Neutrophil (primary cell): ENCODE data around the gene VTN.
A peak's percentile ranks its signal among the peaks of the same experiment; 100 is the strongest.

Experiments
- H3K27ac ChIP-seq: fragments of 200-600 bp; sonication (generic); 2 replicates; pipeline ENCODE4 v1.5.1; 2016; ENCODE audit warnings: mild to moderate bottlenecking, moderate library complexity
- H3K27me3 ChIP-seq: fragments of 200-600 bp; sonication (generic); 2 replicates; pipeline ENCODE4 v1.6.0; 2016; ENCODE audit warnings: mild to moderate bottlenecking
- H3K36me3 ChIP-seq: fragments of 200-600 bp; sonication (generic); 2 replicates; pipeline ENCODE4 v1.5.1; 2017
- H3K4me1 ChIP-seq, 2 experiments: fragments of 200-600 bp in 1 of 2; sonication (generic) in 1 of 2; 1 replicate in 1 of 2; 2 replicates in 1 of 2; pipeline versions ENCODE4 v1.5.1 to v1.6.1; 2013 to 2016; ENCODE audit warnings: low read depth in 1 of 2, low read length in 1 of 2, mild to moderate bottlenecking in 1 of 2, moderate library complexity in 1 of 2; ENCODE audit not compliant: control insufficient read depth in 1 of 2, insufficient read depth in 1 of 2
- H3K4me3 ChIP-seq, 2 experiments: fragments of 200-600 bp in 1 of 2; sonication (generic) in 1 of 2; 1 replicate in 1 of 2; 2 replicates in 1 of 2; pipeline ENCODE4 v1.5.1; 2013 to 2016; ENCODE audit warnings: low read depth in 1 of 2, low read length in 1 of 2, mild to moderate bottlenecking in 1 of 2, moderate library complexity in 1 of 2
- H3K9me3 ChIP-seq: fragments of 200-600 bp; sonication (generic); 2 replicates; pipeline ENCODE4 v1.5.1; 2016
- CTCF ChIP-seq: fragments of 200-600 bp; sonication (generic); IDR thresholded peaks from 2 replicates; pipeline ENCODE4 v1.5.1; 2016; ENCODE audit warnings: antibody characterized with exemption

The VTN gene

GRCh38 chr17:28407974-28408306, 37.8 kb upstream of the VTN start:
- H3K27me3 ChIP-seq = peaks cover 21% of the 10 kb centered on the region
- TF ChIP-seq CTCF = no peak
- no peaks in the 10 kb centered on the region for H3K36me3 ChIP-seq
- no peak overlapping the region for H3K4me3 ChIP-seq
- H3K9me3 ChIP-seq = no peaks in the 10 kb centered on the region
- peaks cover 9 to 18% of the 10 kb centered on the region in 2 experiments for H3K4me1 ChIP-seq
- no peak overlapping the region for H3K27ac ChIP-seq

- Histone ChIP-seq H3K4me1 (peaks cover 9 to 18% of the 10 kb centered on the region in 2 experiments), H3K27ac (no peak overlapping the region), H3K9me3 (no peaks in the 10 kb centered on the region), H3K4me3 (no peak overlapping the region), H3K36me3 (no peaks in the 10 kb centered on the region), H3K27me3 (peaks cover 21% of the 10 kb centered on the region)
- no peak for TF ChIP-seq CTCF
Observed at GRCh38 chr17:28407130-28407973, 37.2 kb upstream of the VTN start.

GRCh38 chr17:28406473-28406814, 36.3 kb upstream of the VTN start:
- TF ChIP-seq CTCF = no peak
- no peaks in the 10 kb centered on the region for H3K36me3 ChIP-seq
- no peak overlapping the region for H3K4me3 ChIP-seq
- H3K27ac ChIP-seq = no peak overlapping the region
- peaks cover 21% of the 10 kb centered on the region for H3K27me3 ChIP-seq
- peaks cover 9 to 18% of the 10 kb centered on the region in 2 experiments for H3K4me1 ChIP-seq
- no peaks in the 10 kb centered on the region for H3K9me3 ChIP-seq

- Histone ChIP-seq H3K9me3 (no peaks in the 10 kb centered on the region), H3K4me3 (peak within 1 kb of the TSS; percentile 10 to 60), H3K27ac (no peak within 1 kb of the TSS), H3K4me1 (peaks cover 9 to 18% of the 10 kb centered on the region in 2 experiments), H3K27me3 (peaks cover 21% of the 10 kb centered on the region), H3K36me3 (no peaks in the 10 kb centered on the region)
- no peak for TF ChIP-seq CTCF
Observed at GRCh38 chr17:28405632-28406472, 35.7 kb upstream of the VTN start, which contains the start of gene SLC46A1. Gene SLC46A1 (minus strand): TSS chr17:28406212. CDS start chr17:28406114, 98 bp downstream.

GRCh38 chr17:28404812-28405570, 34.9 kb upstream of the VTN start:
- Histone ChIP-seq H3K9me3 (no peaks in the 10 kb centered on the region), H3K4me1 (peaks cover 9 to 18% of the 10 kb centered on the region in 2 experiments), H3K36me3 (no peaks in the 10 kb centered on the region), H3K4me3 (no peak overlapping the region), H3K27ac (no peak overlapping the region), H3K27me3 (peaks cover 21% of the 10 kb centered on the region)
- TF ChIP-seq CTCF = no peak
